Endothelial cell of umbilical vein (primary cell): ENCODE results near the gene ANKEF1.

Experiments
- EZH2 ChIP-seq: IDR thresholded peaks from 2 replicates; pipeline ENCODE4 v1.6.1; 2012; ENCODE audit warnings: borderline replicate concordance, low read depth, mild to moderate bottlenecking, moderate library complexity, low read length, inconsistent platforms; ENCODE audit not compliant: severe bottlenecking
- GATA2 ChIP-seq: IDR thresholded peaks from 2 replicates; pipeline ENCODE4 v1.7.0; 2011; ENCODE audit warnings: low read depth, mild to moderate bottlenecking, moderate library complexity, mixed read lengths, low read length; ENCODE audit not compliant: insufficient read length, insufficient read depth
- JUN ChIP-seq: IDR thresholded peaks from 2 replicates; pipeline ENCODE4 v1.6.1; 2011; ENCODE audit warnings: borderline replicate concordance, low read depth; ENCODE audit not compliant: insufficient read length, insufficient read depth
- MYC ChIP-seq: IDR thresholded peaks from one replicate; pipeline ENCODE4 v1.6.1; 2011; ENCODE audit warnings: mild to moderate bottlenecking, low read depth, low read length
- POLR2A ChIP-seq: IDR thresholded peaks from 2 replicates; pipeline ENCODE4 v1.6.1; 2012; ENCODE audit warnings: low read depth, mild to moderate bottlenecking, control low read depth, low read length
- POLR2AphosphoS5 ChIP-seq: IDR thresholded peaks from 2 replicates; pipeline ENCODE4 v1.6.1; 2012; ENCODE audit warnings: low read depth, mild to moderate bottlenecking, control low read depth, low read length, moderate library complexity; ENCODE audit not compliant: insufficient read depth
- TF ChIP-seq, protein P1 (sequence below), 2 donors: IDR thresholded peaks; 1 replicate in 1 of 2; 2 replicates in 1 of 2; pipeline ENCODE4 v1.5.1; 2011; ENCODE audit warnings: low read length in 2 of 2, mild to moderate bottlenecking in 2 of 2, moderate library complexity in 2 of 2, control low read depth in 1 of 2, inconsistent platforms in 1 of 2, low read depth in 1 of 2; ENCODE audit not compliant: insufficient read depth in 1 of 2; ENCODE audit errors: extremely low read depth in 1 of 2
- TF ChIP-seq, protein P2 (sequence below): IDR thresholded peaks from 2 replicates; pipeline ENCODE4 v1.6.1; 2011; ENCODE audit not compliant: insufficient read depth, insufficient read length

DNA sequence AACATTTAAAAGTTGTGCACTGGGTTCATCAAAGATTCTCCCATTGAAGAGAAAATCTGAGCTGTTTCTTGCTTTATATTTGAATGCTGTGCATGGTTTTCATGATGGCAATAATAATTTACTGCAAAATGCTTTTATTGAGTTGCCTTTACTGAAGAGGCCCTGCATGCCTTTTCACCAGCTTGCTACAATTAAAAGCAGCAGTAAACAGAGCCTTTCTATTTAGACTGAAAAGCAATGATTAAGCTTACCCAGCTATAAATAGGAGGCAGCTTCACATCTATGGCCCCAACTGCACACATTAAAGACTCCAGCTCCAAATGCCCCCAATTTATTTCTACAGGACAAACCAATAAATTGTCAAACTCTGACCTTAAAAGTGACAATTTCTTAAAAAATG is 70.3 kb downstream of the ANKEF1 start:
- TF ChIP-seq, protein P1, sequence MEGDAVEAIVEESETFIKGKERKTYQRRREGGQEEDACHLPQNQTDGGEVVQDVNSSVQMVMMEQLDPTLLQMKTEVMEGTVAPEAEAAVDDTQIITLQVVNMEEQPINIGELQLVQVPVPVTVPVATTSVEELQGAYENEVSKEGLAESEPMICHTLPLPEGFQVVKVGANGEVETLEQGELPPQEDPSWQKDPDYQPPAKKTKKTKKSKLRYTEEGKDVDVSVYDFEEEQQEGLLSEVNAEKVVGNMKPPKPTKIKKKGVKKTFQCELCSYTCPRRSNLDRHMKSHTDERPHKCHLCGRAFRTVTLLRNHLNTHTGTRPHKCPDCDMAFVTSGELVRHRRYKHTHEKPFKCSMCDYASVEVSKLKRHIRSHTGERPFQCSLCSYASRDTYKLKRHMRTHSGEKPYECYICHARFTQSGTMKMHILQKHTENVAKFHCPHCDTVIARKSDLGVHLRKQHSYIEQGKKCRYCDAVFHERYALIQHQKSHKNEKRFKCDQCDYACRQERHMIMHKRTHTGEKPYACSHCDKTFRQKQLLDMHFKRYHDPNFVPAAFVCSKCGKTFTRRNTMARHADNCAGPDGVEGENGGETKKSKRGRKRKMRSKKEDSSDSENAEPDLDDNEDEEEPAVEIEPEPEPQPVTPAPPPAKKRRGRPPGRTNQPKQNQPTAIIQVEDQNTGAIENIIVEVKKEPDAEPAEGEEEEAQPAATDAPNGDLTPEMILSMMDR (IDR thresholded peaks at IDR 0.05; ENCODE audit: extremely low read depth in 1 of 2, insufficient read depth in 1 of 2, low read depth in 1 of 2, low read length in 2 of 2) = no peak
- no peak for TF ChIP-seq POLR2AphosphoS5
- TF ChIP-seq JUN = no peak
- no peak for TF ChIP-seq MYC
- TF ChIP-seq POLR2A = no peak
- no peak for TF ChIP-seq EZH2
- TF ChIP-seq, protein P2, sequence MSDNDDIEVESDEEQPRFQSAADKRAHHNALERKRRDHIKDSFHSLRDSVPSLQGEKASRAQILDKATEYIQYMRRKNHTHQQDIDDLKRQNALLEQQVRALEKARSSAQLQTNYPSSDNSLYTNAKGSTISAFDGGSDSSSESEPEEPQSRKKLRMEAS = no peak
- TF ChIP-seq GATA2 = no peak
